ENCODE results near the gene SKAP2.

Gene SKAP2, protein sequence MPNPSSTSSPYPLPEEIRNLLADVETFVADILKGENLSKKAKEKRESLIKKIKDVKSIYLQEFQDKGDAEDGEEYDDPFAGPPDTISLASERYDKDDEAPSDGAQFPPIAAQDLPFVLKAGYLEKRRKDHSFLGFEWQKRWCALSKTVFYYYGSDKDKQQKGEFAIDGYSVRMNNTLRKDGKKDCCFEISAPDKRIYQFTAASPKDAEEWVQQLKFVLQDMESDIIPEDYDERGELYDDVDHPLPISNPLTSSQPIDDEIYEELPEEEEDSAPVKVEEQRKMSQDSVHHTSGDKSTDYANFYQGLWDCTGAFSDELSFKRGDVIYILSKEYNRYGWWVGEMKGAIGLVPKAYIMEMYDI

DNA sequence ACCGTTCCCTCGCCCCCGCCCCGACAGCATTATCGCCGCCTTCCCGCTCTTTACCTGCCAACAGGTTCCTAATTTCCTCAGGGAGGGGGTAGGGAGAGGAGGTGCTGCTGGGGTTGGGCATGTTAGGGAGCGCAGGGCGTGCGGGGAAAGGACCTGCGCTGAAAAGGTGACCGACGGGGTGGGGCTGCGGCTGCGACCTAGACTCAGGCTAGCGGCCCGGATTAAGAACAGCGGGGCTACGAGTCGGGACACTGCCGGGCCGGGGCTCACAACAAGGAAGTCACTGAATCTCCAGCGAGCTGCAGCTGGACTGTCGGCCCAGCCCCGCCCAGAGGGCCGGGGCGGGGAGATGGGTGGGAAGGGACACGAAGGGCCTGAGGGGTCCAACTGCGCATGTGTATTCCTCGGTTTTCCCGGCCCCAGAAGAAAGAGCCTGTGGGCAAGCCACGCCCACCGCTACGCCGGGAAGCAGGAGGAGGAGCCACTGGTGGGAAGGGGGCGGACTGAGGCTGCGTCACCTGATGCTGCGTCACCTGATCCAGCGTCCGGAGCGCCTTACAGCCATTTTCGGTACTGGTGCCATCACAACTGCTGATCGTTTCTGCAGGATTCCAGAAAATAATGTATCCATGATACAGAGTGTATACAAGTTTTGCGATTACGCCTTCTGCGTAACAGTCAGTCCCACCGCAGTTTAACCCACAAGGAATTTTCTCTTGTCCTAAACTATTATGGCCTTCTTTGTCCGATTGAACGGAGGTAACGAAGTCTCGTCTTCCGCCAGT, at the start of gene SKAP2:
SKAP2 (minus strand) TSS at position 282 of the 785 bp plus-strand sequence; CDS start at position 121, 161 bp downstream.
- DNase-seq = peak; percentile 98

DNA sequence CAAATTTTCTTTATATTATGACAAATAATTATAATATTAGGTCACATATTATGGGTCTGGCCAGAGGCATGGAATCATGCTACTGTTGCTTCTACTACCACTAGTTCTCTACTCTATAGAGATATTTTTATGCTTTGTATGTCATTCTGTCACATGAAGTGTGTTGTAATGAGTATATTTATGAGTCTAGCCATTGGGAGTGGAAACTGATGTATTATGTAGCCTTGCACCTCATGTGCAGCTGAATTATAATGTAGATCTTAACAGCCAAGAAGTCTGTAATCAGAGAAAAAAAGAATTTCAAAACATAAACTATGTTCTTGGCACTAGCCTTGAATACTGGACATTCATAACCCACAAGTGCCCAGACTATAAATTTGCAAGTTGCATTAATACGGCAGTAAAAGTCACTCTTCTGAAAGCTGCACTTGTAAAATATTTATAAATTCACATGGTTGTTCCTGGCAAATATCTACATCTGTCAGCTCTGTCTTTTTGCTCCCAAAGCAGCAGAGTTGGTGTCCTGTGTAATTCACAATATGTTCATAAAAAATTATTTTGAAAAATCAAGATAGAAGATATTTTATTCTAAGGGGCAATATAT, 48.6 kb upstream of the SKAP2 start:
- DNase-seq = no peak

DNA sequence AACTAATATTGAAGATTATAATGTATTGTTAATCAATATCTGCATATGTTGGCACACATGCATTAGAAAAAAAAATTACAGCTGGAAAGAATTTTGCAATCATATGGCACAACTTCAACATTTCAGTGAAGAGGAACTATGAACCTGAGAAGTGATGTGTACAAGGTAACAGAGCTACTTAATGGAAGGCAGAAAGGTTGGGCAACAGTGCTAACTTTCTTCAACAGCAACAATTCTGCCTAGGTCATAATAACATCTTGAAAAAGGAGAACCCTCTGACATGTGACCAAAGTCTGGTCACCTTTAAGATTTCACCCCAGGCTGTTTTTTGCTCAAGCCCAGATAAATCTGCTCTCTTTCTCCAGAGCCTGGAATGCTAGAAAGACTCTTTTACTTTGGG, 47.9 kb upstream of the SKAP2 start:
- no peak for DNase-seq

DNA sequence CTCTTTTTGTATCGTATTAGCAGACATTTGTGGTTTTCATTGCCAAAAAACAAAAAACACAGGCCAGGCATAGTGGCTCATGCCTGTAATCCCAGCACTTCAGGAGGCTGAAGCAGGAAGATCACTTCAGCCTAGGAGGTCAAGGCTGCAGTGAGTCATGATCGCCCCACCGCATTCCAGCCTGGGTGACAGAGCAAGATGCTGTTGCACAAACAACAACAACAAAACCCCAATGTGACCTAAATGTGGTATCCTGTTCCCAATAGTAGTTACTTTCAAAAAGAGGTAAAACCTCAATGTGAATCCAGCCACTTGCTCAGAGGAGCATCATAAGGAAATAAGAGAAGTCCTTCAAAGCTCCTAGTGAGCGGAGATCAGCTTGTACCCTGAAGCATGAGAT, 45.8 kb upstream of the SKAP2 start:
- no peak for DNase-seq

DNA sequence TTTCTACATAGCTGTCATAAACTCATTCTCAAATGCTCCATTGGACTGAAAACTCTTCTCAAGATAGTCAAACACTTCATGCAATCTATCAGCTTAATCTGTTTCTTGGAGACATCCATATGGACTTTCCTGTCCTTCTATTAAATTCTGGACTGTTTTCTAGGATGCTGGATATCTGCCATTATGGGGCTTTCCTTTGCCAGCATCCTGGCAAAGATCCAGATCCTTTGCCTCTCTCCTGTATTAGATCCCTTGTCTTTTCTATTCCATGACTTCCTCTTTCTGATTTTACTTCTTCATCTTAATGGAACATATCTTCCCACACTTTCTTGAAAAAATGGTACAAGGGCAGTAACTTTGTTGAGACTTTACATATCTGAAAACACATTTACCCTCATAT, 35.9 kb upstream of the SKAP2 start:
- DNase-seq = no peak

DNA sequence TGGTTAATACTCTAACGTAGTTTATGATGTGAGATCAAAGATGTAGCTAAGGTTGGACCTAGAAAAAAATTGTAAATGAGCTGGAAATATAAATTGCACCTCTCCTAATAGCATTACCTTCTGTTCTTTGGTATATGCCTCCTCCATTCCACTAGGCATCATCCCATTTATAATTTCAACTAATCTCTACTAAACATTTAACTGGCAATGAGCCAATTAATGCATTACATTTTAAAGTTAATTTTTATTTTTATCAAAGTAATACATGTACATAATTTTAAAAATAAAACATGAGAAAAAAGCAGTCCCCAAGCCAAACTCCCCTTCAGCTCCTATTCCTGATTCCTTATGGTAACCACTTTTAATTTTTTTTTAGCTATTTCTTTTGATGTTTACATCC, 35.1 kb upstream of the SKAP2 start:
- DNase-seq = no peak

DNA sequence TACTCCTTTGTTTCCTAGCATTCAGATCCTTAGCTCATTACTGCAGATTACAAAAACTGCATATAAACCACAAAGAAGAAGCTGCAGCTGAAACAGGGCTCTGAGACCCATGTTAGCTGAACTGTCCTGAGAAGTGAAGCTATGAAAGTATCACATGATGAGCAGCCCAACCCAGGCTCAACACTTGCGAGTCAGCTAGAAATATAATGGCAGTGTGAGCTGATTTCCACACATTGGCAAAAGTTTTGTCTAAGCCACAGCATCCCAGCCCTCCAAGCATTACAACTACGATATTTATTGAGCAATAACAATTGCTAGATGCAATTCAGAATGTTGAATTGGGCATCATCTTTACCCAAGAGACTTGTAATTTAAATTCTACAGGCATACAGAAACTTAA, 34.5 kb upstream of the SKAP2 start:
- DNase-seq = no peak

DNA sequence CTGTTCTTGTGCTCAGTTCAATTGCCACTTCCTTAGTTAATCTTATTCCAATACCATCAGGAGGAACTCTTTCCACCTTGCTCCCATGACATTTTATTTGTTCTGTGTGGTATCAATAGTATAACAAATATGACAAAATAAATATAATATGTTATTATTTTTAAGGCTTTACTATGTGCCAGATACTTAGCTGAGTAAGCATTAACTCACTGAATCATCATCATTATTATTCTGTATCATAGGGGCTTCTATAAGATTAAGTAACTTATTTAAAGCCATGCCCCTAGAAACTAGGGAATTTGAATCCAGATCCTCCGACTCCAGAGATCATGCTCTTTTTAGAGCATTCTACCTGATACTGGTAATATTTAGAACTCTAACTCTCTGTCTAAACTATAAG, 33.5 kb upstream of the SKAP2 start:
- no peak for DNase-seq

DNA sequence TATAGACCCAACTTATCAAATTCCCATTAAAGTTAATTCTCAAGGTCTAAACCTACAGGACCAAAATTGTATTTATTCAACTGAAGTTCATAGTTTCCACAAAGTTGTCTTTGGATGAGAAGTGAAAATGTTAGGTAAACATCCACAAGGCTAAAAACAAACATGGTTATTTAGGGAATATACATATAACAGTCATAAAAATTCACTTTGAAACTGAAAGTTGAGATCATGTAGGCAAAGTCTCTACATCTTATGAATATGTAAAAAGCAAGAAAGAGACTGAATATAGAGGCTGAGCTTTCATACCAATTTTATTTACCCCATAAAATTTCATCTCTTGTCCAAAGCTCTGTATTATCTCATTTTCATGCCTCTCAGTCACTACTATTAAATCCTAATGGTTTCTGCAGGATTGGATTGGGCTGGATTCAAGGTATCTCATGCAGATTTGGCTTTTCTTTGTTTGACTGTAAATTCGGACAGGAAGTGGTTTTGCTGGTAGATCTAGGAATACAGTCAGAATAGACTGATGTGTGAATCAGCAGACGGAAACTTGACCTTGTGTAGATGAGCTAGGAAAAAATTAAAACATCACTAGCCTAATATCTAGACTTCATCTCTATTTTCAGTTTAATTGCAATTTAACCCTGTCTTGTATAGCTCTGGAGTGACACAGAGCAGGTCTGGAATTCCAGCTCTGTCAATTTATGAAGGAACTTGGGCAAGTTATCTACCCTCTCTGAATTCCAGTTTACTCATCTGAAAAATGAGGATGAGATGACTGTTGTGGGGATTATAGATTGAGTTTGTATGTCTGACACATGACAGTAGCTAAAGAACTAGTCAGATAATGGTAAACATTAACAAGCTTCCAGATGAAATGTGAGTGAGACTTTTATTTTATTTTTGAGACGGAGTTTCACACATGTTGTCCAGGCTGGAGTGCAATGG, 27.3 kb upstream of the SKAP2 start:
- no peak for DNase-seq

DNA sequence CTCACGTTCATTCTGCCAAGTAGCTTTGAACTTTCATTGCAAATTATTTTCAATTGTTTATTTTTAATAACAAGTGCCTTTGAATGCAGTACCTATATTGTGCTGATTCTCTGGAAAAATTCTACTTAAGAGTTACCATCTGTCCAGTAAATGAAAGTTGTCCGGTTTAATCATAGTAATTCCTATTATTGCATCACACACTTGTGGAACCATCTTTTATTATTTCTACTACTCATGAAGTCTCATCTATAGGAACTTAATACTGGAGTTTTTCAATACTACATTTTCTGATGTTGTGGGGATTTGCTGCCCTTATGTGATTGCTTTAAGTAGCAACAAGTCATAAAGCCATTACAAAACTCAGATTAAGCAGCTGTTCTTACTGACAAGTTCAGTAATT, 16.5 kb upstream of the SKAP2 start:
- no peak for DNase-seq

DNA sequence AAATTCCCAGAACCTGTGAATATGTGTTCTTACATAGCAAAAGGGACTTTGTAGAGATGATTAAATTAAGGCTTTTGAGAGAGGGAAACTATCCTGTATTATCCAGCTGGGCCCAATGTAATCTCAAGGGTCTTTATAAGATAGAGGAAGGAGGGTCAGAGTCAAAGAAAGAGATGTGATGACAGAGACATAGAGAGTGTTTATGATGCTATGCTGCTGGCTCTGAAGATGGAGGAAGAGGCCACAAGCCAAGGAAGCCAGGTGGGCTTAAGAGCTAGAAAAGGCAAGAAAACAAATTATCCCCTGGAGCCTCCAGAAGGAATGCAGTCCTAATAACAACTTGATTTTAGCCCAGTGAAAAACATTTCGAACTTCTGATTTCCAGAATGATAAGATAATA, 15.3 kb upstream of the SKAP2 start:
- DNase-seq = no peak

DNA sequence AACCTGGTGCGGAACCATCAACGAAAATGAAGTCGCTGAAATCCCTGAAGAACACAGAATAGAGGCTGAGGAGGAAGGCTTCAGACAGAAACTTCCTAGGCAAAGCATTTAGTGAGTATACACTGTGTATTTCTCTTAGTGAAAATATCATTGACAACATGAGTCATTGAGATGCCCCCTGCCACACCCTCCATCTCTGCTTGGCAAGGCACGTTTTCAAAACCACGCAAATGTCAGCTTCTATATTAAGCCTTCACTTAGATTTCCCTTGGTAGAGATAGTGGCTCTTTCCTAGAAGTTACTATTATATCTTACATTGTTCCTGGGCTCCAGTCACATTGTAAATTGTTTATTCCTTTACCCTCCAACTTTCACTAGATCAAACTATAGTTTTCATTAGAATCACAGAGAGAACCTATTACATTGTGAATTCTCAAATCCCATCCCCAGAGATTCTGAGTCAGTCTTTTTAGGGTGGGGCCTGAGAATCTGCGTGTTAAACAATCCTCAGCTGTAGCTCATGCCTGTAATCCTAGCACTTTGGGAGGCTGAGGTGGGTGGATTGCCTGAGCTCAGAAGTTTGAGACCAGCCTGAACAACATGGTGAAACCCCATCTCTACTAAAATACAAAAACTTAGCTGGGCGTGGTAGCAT, 4.6 kb upstream of the SKAP2 start:
- DNase-seq = no peak

DNA sequence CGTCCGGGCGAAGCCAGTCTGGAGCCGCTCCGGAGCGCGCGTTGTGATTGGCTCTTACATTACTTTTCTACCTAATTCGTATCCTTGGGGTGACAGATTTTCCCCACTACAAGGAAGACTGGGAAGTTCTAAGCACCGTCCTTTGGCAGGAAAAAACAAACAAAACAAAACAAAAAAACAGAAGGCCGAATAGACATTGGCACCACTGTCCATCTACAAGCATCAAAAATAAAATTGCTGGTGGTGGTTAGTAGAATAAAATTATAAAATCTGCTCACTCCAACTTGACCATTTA, 651 bp upstream of the SKAP2 start:
- no peak for DNase-seq

DNA sequence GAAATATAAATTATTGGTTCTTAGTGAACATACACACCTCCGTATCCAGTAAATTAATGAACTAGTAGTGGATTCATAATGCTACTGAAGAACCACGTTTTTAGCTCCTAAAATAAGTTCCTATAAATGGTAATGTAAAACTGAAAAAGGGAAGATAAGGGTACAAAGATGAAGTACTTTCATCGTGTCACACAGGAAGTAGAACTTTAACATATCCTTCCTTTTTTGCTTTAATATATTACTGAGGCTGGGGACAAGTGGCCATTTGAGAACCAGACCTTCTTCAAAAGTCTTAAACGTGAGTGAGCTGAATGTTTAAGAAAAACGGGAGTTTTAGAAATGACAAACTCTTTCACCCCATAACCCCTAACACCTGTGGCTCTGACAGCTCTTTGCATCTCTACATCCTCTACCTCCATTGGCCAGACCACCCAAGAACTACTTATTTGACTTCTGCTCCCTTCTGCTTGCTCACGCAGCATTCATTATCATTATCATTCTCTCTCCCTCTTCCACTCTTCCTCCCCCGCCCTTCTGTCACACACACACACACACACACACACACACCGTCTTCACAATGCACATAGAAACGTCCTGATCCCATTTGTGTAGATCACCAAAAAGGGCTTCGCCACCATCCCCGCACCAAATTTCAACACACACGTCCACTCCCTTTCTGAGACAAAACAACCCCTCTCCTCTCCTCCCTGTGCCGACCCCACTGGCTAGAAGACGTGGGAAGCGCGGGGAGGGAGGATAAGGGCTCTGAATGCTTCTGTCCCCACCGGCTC, 677 bp downstream of the SKAP2 start:
- peak; percentile 67 for DNase-seq

DNA sequence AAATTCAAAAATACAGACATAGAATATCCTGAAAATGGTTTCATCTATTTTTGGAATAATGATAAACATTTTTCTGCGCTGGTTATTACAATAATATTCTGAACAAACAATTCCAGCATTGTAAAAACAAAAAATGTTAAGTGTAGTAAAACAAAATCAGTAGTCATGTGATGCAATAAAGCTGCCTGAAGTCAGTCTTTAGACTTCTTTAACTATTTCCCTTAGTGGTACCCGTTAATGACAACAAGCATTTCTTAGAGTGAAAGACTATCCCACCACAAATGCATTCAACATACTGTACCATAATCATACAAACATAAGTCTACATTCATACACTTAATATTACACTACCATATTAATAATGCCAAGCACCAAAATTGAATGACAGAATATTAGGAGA, 1.6 kb downstream of the SKAP2 start:
- no peak for DNase-seq

DNA sequence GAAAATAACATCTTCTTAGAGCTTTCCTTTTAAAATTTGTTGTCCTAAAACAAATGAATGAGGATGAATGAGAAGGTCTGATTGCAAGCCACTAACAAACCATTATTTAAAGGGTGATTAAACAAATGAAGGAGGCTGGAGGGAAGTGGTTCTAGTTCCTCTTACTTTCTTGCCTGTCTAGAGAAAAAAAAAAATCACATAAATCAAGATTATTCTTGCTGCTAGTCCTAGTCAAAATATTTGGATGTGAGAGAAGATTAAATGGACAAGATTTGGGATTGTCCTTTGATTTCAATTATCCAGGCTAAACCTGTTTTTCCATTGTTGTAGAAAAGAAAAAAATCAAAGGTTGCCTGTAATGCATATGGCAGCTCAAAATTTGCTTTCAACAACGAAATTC, 3.3 kb downstream of the SKAP2 start:
- DNase-seq = no peak

DNA sequence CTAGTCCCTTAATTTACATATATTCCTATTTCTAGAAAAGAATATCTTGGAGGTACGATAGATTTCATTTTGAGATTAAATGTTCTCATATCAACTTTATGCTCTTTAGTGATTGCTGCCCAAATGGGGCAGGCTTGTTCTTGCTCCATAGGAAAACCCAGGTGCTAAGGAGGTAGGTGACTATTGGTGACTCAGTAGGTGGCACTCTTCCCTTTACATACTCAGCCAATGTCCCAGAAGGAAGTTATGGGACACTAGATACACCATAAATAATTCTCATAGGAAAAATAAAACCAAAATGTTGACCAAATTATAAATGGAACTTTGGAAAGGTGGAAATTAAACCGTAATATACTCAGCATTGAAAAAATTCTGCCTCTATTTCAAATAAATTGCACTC, 4.0 kb downstream of the SKAP2 start:
- no peak for DNase-seq

DNA sequence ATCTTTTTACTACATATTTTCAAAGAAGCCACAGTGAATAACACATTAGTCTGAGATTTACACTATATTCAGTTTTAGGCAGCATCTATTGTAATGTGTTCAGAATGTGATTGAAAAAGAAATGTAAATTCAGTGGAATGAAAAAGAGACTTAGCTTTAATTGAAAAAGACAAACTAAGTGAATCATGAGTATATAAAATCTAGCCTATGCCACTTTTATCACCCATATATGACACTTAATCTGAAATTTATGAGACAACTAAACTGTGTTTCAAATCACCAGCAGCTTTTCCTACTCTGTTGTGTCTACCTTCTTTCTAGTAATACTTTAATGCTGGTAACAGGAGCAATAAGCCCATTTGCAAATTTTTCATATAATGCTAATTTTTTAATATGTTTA, 4.7 kb downstream of the SKAP2 start:
- no peak for DNase-seq

DNA sequence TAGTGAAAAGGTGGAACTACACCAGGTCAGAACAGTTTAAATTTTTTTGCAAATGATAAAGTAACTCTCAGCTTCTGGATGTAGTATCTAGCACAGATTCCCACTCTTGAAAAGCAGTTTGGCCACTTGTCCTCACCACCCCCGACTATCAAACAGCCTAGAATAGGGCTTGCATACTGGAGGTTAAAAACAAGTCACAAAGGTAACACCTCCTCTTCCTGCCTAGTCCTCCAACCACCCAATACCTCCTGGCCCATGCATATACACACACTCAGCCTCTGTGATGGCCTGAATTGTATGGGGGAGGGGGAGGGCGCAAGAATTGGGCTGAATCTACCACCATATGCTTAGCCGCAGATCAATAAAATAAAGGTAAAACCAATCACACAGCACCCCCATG, 5.7 kb downstream of the SKAP2 start:
- no peak for DNase-seq

DNA sequence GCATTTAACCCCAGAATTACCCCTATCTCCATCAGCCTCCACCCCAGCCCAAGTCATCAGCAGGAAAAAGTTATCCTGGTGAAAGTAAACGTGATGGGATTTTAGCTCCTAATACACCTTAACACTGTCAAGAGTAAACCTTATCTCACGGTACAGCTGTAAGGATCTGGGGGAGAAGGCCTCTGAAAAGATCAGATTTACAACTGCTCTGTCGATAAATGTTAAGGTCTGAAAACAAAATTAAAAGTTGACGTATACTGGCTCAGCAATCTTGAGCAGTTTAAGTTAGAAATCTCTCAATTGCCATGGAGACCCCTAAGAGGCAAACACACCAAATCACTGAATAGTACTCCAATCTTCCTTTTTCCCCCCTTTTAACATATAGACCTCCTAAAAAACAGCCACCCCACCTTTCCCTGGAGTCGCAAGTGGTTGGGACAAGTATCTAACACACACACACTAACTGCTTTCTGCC, 6.1 kb downstream of the SKAP2 start:
- no peak for DNase-seq

DNA sequence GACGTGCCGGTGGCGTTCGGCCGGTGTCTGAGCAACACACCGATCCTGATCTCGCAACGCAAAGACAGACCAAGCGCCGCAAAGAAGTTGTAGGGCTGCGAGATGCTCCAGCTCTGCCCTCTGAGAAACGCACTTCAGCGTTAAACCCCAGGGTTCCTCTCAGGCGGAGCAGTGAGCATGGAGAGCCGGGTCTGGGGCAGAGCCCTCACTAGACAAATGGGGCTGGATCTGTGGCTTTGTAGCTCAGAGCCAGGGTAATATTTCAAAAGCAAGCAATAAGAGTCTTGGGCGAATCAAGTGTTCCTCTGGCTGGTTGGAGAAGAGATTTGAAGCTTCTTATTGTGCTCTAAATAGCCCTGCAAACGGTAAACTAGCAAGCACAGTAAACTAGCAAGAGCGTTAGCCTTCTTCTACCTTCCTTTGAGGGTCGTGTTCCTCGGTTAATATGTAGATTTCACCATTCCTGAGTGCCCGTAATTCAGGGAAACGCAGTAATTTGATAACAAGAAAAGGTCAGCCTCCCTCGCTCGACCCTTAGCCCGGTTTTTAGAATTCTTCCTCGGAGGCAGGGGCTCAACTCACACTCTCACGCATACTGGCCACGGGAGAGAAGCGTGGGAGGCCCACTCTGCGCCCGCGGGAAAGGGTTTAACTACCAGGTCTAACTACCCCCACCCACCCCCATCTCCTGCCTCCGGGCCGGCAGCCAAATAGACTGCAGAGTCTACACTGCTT, 6.7 kb downstream of the SKAP2 start:
- DNase-seq = no peak
